GM12878 (cell line): ENCODE measurements around the gene OR2F2. TPM values are rescaled to one million over a fixed set of nuclear protein-coding genes. Genes with fewer than 3 reads are reported as not detected.

Source experiments
- ATAC-seq: fragments of 200-7000 bp; cut with Tn5 transposase; 3 replicates; pipeline ENCODE4 v1.9.1; 2020; ENCODE audit warnings: mild to moderate bottlenecking, moderate library complexity
- BruUV-seq: library from RNA; stranded (reverse); fragments of 400-500 nt; replicated peaks from 2 replicates; lab custom pipeline; 2021; lab: Mats Ljungman, UMichigan
- CTCF ChIA-PET: fragments of 300-600 bp; sonication (Branson Sonifier 250); formaldehyde crosslinking; extraction: SDS; loops from one replicate; lab custom pipeline; 2021; ENCODE audit warnings: inconsistent platforms; lab: Yijun Ruan, JAX
- POLR2A ChIA-PET: fragments of 350-600 bp; formaldehyde crosslinking; extraction: SDS; loops from one replicate; lab custom pipeline; 2021; ENCODE audit warnings: inconsistent platforms; lab: Charles Lee
- RAD21 ChIA-PET: fragments of 300-600 bp; sonication (Branson Sonifier 250); formaldehyde crosslinking; loops from one replicate; lab custom pipeline; 2023; ENCODE audit warnings: antibody characterized with exemption; ENCODE audit not compliant: unreplicated experiment; lab: Charles Lee
- SMC1A ChIA-PET: fragments of 300-600 bp; sonication (Branson Sonifier 250); formaldehyde crosslinking; loops from one replicate; lab custom pipeline; 2023; ENCODE audit not compliant: unreplicated experiment, uncharacterized antibody; lab: Charles Lee
- DNase-seq: peaks from one replicate; pipeline ENCODE4 v3.0.0-alpha.2; 2011; ENCODE audit warnings: low read depth, low spot score
- FAIRE-seq: peaks from 3 replicates; lab custom pipeline; 2011; peaks lifted over from hg19 to GRCh38; lab: Jason Lieb, UNC
- H2AFZ ChIP-seq: 2 replicates; pipeline ENCODE4 v1.6.0; 2011; ENCODE audit warnings: low read depth, low read length, control low read depth; ENCODE audit not compliant: control insufficient read depth
- H3K27ac ChIP-seq: 2 replicates; pipeline ENCODE4 v1.5.1; 2011; ENCODE audit warnings: control low read depth; ENCODE audit not compliant: control insufficient read depth, insufficient read depth
- H3K27me3 ChIP-seq, 2 experiments: replicated peaks in 1 of 2; 2 replicates each; pipeline versions ENCODE4 v1.6.0 to v1.6.1; 2011; ENCODE audit warnings: low read length in 1 of 2; ENCODE audit not compliant: control insufficient read depth in 2 of 2, insufficient read depth in 2 of 2
- H3K36me3 ChIP-seq, 2 experiments: 2 replicates each; pipeline ENCODE4 v1.5.1; 2011; ENCODE audit warnings: low read length in 1 of 2; ENCODE audit not compliant: control insufficient read depth in 2 of 2, insufficient read depth in 2 of 2
- H3K4me1 ChIP-seq: 2 replicates; pipeline ENCODE4 v1.6.1; 2011; ENCODE audit warnings: mild to moderate bottlenecking, low read length, moderate library complexity, mixed read lengths; ENCODE audit not compliant: control insufficient read depth, insufficient read depth
- H3K4me2 ChIP-seq: 2 replicates; pipeline ENCODE4 v1.6.0; 2011; ENCODE audit warnings: control low read depth; ENCODE audit not compliant: control insufficient read depth, insufficient read depth
- H3K4me3 ChIP-seq: fragments of 200-600 bp; sonication (generic); 2 replicates; pipeline ENCODE4 v1.5.1; 2016
- H3K79me2 ChIP-seq: 2 replicates; pipeline ENCODE4 v1.6.0; 2011; ENCODE audit warnings: low read length; ENCODE audit not compliant: control insufficient read depth, insufficient read depth
- H3K9ac ChIP-seq: 2 replicates; pipeline ENCODE4 v1.8.0; 2011; ENCODE audit warnings: low read length, control low read depth, mixed read lengths; ENCODE audit not compliant: control insufficient read depth, insufficient read depth
- H3K9me3 ChIP-seq: replicated peaks from 3 replicates; pipeline ENCODE4 v1.5.1; 2011; ENCODE audit warnings: mild to moderate bottlenecking, low read length; ENCODE audit not compliant: control insufficient read depth, insufficient read depth
- H4K20me1 ChIP-seq: 2 replicates; pipeline ENCODE4 v1.6.0; 2011; ENCODE audit not compliant: control insufficient read depth, insufficient read depth
- ATF7 ChIP-seq: fragments of 450-650 bp; IDR thresholded peaks from 2 replicates; pipeline ENCODE4 v1.6.1; 2016; ENCODE audit warnings: low read depth, mild to moderate bottlenecking
- CBX3 ChIP-seq: fragments of 200-600 bp; sonication (generic); IDR thresholded peaks from 2 replicates; pipeline ENCODE4 v1.6.1; 2016; ENCODE audit warnings: low read depth, borderline replicate concordance
- DPF2 ChIP-seq: fragments of 450-650 bp; IDR thresholded peaks from 2 replicates; pipeline ENCODE4 v1.6.1; 2017; ENCODE audit warnings: mild to moderate bottlenecking
- HCFC1 ChIP-seq: fragments of 150-350 bp; IDR thresholded peaks from 2 replicates; pipeline ENCODE4 v1.6.1; 2014; ENCODE audit warnings: low read length
- KDM1A ChIP-seq: fragments of 200-600 bp; sonication (generic); IDR thresholded peaks from 2 replicates; pipeline ENCODE4 v1.6.1; 2016; ENCODE audit warnings: borderline replicate concordance
- MYC ChIP-seq: IDR thresholded peaks from 2 replicates; pipeline ENCODE4 v1.6.1; 2011; ENCODE audit warnings: mild to moderate bottlenecking, low read length, moderate library complexity, inconsistent platforms; ENCODE audit not compliant: insufficient read depth, insufficient replicate concordance, insufficient read length, severe bottlenecking
- NFYB ChIP-seq: IDR thresholded peaks from 2 replicates; pipeline ENCODE4 v1.6.1; 2011; ENCODE audit warnings: low read depth, mild to moderate bottlenecking, low read length, improper control_type of control experiment, moderate library complexity; ENCODE audit not compliant: insufficient read depth
- NR2F1 ChIP-seq: fragments of 450-650 bp; conservative IDR thresholded peaks from 2 replicates; pipeline ENCODE4 v1.6.1; 2017; ENCODE audit warnings: mild to moderate bottlenecking
- NRF1 ChIP-seq: conservative IDR thresholded peaks from 2 replicates; pipeline ENCODE4 v1.6.1; 2011; ENCODE audit warnings: mild to moderate bottlenecking, low read depth, low read length, improper control_type of control experiment
- SMAD1 ChIP-seq: fragments of 450-650 bp; IDR thresholded peaks from 2 replicates; pipeline ENCODE4 v1.6.1; 2018; ENCODE audit warnings: mild to moderate bottlenecking, low read depth; ENCODE audit not compliant: partially characterized antibody
- SUZ12 ChIP-seq: fragments of 200-600 bp; sonication (generic); IDR thresholded peaks from one replicate; pipeline ENCODE4 v1.6.1; 2018; ENCODE audit warnings: antibody characterized with exemption, mild to moderate bottlenecking; ENCODE audit not compliant: unreplicated experiment
- TCF12 ChIP-seq: IDR thresholded peaks from 2 replicates; pipeline ENCODE4 v1.6.1; 2011; ENCODE audit warnings: low read depth, mild to moderate bottlenecking, low read length
- WGBS: methylation state at CpG from one replicate; pipeline ENCODE4 v1.1.6; 2016; ENCODE audit warnings: low lambda C conversion rate; ENCODE audit not compliant: insufficient replicate concordance, insufficient coverage; ENCODE audit errors: missing lambda C conversion rate; 5-methylcytosine and 5-hydroxymethylcytosine counted together
- in situ Hi-C: fragments of 300-500 bp; cut with MboI; formaldehyde crosslinking; loops from 9 replicates; pipeline ENCODE4 v1.14.3; 2018; ENCODE audit warnings: mixed read lengths
- intact Hi-C: fragments of 100-400 bp; cut with micrococcal nuclease; formaldehyde crosslinking; loops from one replicate; pipeline ENCODE4 v1.14.2; 2022; ENCODE audit not compliant: unreplicated experiment
- polyA plus RNA-seq, 11 experiments: library from polyadenylated mRNA; depleted of rRNA in 4 of 11; unstranded in 6 of 11; stranded (reverse) in 5 of 11; fragments of >200 nt; fragmentation: Nextera tagmentation in 4 of 11; fragmentation: Illumina TruSeq in 1 of 11; extraction: Ambion mirVana in 4 of 11; extraction: Trizol in 1 of 11; gene quantifications; 1 replicate in 1 of 11; 2 replicates in 10 of 11; pipeline versions ENCODE4 v1.2.1 to v1.2.3, GENCODE V29; 2011 to 2016; ENCODE audit warnings: inconsistent platforms in 2 of 11, missing spikeins in 2 of 11, low read depth in 1 of 11
- total RNA-seq, 4 experiments: library from RNA; depleted of rRNA in 3 of 4; stranded (reverse); fragments of >200 nt in 3 of 4; fragmentation: Illumina TruSeq in 1 of 4; extraction: Trizol in 1 of 4; gene quantifications; 2 replicates each; pipeline versions ENCODE4 v1.2.1 to v1.2.3, GENCODE V29; 2013 to 2021
- TF ChIP-seq, protein P1 (sequence below): IDR thresholded peaks from 2 replicates; pipeline ENCODE4 v1.6.1; 2012; ENCODE audit warnings: low read depth, low read length, improper control_type of control experiment

The OR2F2 gene
- total and polyA plus RNA-seq, 10 of the 15 experiments (the other 5 are each of a cell fraction or from before 2014, with no cell fraction given), result not detected

DNA sequence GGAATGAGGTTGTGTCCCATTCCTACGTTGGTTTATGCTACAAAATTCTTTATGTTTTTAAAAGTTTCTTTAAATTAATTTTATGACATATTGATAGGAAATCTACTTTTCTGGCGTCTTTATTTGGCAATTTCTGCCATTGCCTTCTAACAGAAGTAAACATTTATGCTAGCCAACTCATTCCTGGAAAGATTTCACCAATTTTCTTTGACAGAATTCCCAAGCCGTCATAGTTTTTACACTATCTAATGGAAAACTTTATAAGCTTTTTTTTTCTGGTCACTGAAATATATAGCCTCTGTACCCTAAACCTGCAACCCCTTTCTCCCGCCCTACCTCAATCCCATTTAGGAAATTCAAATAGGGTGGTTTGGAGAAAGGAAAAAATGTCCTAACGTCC lies 26.9 kb upstream of the OR2F2 start:
- Histone ChIP-seq H3K36me3 (no peaks in the 10 kb centered on the region), H4K20me1 (no peaks in the 10 kb centered on the region), H3K4me3 (no peak overlapping the region), H3K9me3 (no peaks in the 10 kb centered on the region)
- DNase-seq, result no peak
- in situ Hi-C loops, result loop anchor here (25.0 kb wide), 1 partner anchor 479 kb away; no protein-coding TSS in a partner anchor
- WGBS, result 3% methylated on average over 5 of the region's 5 CpGs
- TF ChIP-seq NRF1 (no peak), ATF7 (no peak), SMAD1 (no peak), MYC (no peak), CBX3 (no peak), NFYB (no peak), NR2F1 (no peak), HCFC1 (no peak), TCF12 (no peak), KDM1A (no peak), DPF2 (no peak), SUZ12 (no peak)
- TF ChIP-seq, protein P1, sequence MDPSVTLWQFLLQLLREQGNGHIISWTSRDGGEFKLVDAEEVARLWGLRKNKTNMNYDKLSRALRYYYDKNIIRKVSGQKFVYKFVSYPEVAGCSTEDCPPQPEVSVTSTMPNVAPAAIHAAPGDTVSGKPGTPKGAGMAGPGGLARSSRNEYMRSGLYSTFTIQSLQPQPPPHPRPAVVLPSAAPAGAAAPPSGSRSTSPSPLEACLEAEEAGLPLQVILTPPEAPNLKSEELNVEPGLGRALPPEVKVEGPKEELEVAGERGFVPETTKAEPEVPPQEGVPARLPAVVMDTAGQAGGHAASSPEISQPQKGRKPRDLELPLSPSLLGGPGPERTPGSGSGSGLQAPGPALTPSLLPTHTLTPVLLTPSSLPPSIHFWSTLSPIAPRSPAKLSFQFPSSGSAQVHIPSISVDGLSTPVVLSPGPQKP, result no peak
- TF ChIP-seq, all 136 proteins: peak for 0
- intact Hi-C loops, result no loop called here
- POLR2A ChIA-PET, result no interaction called here
- no TSS peak for BruUV-seq
- H3K27me3 ChIP-seq, result no peaks in the 10 kb centered on the region
- CTCF ChIA-PET, result no interaction called here
- no peak overlapping the region for H2AFZ ChIP-seq
- ATAC-seq, result no peak
- H3K4me1 ChIP-seq, result no peaks in the 10 kb centered on the region
- FAIRE-seq, result no peak
- RAD21 ChIA-PET, result no interaction called here
- no peak overlapping the region for H3K9ac ChIP-seq
- no peaks in the 10 kb centered on the region for H3K79me2 ChIP-seq
- SMC1A ChIA-PET, result no interaction called here
- no peak overlapping the region for H3K27ac ChIP-seq
- H3K4me2 ChIP-seq, result no peak overlapping the region
